Endothelial cell of umbilical vein (primary cell): ENCODE results near the gene ZPR1. TPM values are rescaled to one million over a fixed set of nuclear protein-coding genes. Genes with fewer than 3 reads are reported as not detected.

Experiments used
- BruUV-seq: library from RNA; stranded (reverse); fragments of 400-500 nt; replicated peaks from 2 replicates; lab custom pipeline; 2021; lab: Mats Ljungman, UMichigan
- CTCF ChIA-PET: fragments of 300-600, 350-600 bp; sonication (Branson Sonifier 250); formaldehyde crosslinking; loops from one replicate; lab custom pipeline; 2021; ENCODE audit warnings: antibody characterized with exemption, inconsistent platforms; lab: Charles Lee
- POLR2A ChIA-PET: fragments of 300-600, 350-600 bp; sonication (Branson Sonifier 250); formaldehyde crosslinking; loops from one replicate; lab custom pipeline; 2021; ENCODE audit warnings: antibody characterized with exemption, inconsistent platforms; lab: Charles Lee
- DNase-seq: peaks from one replicate; pipeline ENCODE4 v3.0.0-alpha.2; 2011; ENCODE audit warnings: low read depth, low spot score
- FAIRE-seq: peaks from 2 replicates; lab custom pipeline; 2011; peaks lifted over from hg19 to GRCh38; lab: Jason Lieb, UNC
- H2AFZ ChIP-seq: 2 replicates; pipeline ENCODE4 v1.6.0; 2012; ENCODE audit warnings: low read depth, low read length, control low read depth, inconsistent platforms
- H3K27ac ChIP-seq: 2 replicates; pipeline ENCODE4 v1.5.1; 2011; ENCODE audit warnings: low read depth, mild to moderate bottlenecking, control low read depth, low read length, moderate library complexity; ENCODE audit not compliant: insufficient read depth
- H3K27me3 ChIP-seq, 2 experiments: 2 replicates each; pipeline versions ENCODE4 v1.6.0 to v1.6.1; 2011; ENCODE audit warnings: low read length in 2 of 2, mixed read lengths in 1 of 2; ENCODE audit not compliant: control insufficient read depth in 2 of 2, insufficient read depth in 2 of 2
- H3K36me3 ChIP-seq, 2 experiments: 2 replicates in 1 of 2; 3 replicates in 1 of 2; pipeline ENCODE4 v1.5.1; 2011; ENCODE audit warnings: low read length in 2 of 2, mild to moderate bottlenecking in 1 of 2, moderate library complexity in 1 of 2; ENCODE audit not compliant: control insufficient read depth in 2 of 2, insufficient read depth in 2 of 2; ENCODE audit errors: extremely low read depth in 1 of 2
- H3K4me1 ChIP-seq: 3 replicates; pipeline ENCODE4 v1.5.1; 2011; ENCODE audit warnings: mild to moderate bottlenecking, low read length; ENCODE audit not compliant: control insufficient read depth, insufficient read depth; ENCODE audit errors: extremely low read depth
- H3K4me2 ChIP-seq: 2 replicates; pipeline ENCODE4 v1.6.1; 2011; ENCODE audit warnings: low read length, control low read depth, mixed read lengths; ENCODE audit not compliant: insufficient read depth
- H3K4me3 ChIP-seq, 3 experiments: fragments of 200-600 bp in 1 of 3; sonication (generic), shearing (Covaris generic) in 1 of 3; replicated peaks in 1 of 3; 2 replicates each; pipeline ENCODE4 v1.5.1; 2011 to 2016; ENCODE audit warnings: control low read depth in 3 of 3, low read length in 3 of 3, mild to moderate bottlenecking in 2 of 3, inconsistent platforms in 1 of 3, low read depth in 1 of 3, moderate library complexity in 1 of 3; ENCODE audit not compliant: insufficient read depth in 1 of 3
- H3K79me2 ChIP-seq: 2 replicates; pipeline ENCODE4 v1.6.0; 2012; ENCODE audit warnings: low read length, inconsistent platforms; ENCODE audit not compliant: control insufficient read depth, insufficient read depth
- H3K9ac ChIP-seq: replicated peaks from 2 replicates; pipeline ENCODE3; 2011; ENCODE audit warnings: low read length, control low read depth; ENCODE audit not compliant: insufficient read depth; ENCODE audit errors: extremely low read depth
- H3K9me1 ChIP-seq: replicated peaks from 3 replicates; pipeline ENCODE4 v1.6.0; 2011; ENCODE audit warnings: mild to moderate bottlenecking, low read length; ENCODE audit not compliant: control insufficient read depth, insufficient read depth; ENCODE audit errors: extremely low read depth
- H3K9me3 ChIP-seq: replicated peaks from 2 replicates; pipeline ENCODE4 v1.5.1; 2012; ENCODE audit warnings: low read length, inconsistent platforms; ENCODE audit not compliant: control insufficient read depth, insufficient read depth
- H4K20me1 ChIP-seq: replicated peaks from 2 replicates; pipeline ENCODE3; 2011; ENCODE audit warnings: mild to moderate bottlenecking, low read length; ENCODE audit not compliant: control insufficient read depth, insufficient read depth; ENCODE audit errors: extremely low read depth
- EZH2 ChIP-seq: IDR thresholded peaks from 2 replicates; pipeline ENCODE4 v1.6.1; 2012; ENCODE audit warnings: borderline replicate concordance, low read depth, mild to moderate bottlenecking, moderate library complexity, low read length, inconsistent platforms; ENCODE audit not compliant: severe bottlenecking
- FOS ChIP-seq: IDR thresholded peaks from 2 replicates; pipeline ENCODE4 v1.6.1; 2011; ENCODE audit warnings: mild to moderate bottlenecking, low read length, moderate library complexity, borderline replicate concordance; ENCODE audit not compliant: insufficient read depth
- GATA2 ChIP-seq: IDR thresholded peaks from 2 replicates; pipeline ENCODE4 v1.7.0; 2011; ENCODE audit warnings: low read depth, mild to moderate bottlenecking, moderate library complexity, mixed read lengths, low read length; ENCODE audit not compliant: insufficient read length, insufficient read depth
- JUN ChIP-seq: IDR thresholded peaks from 2 replicates; pipeline ENCODE4 v1.6.1; 2011; ENCODE audit warnings: borderline replicate concordance, low read depth; ENCODE audit not compliant: insufficient read length, insufficient read depth
- MAX ChIP-seq: IDR thresholded peaks from 2 replicates; pipeline ENCODE4 v1.6.1; 2011; ENCODE audit not compliant: insufficient read depth, insufficient read length
- MYC ChIP-seq: IDR thresholded peaks from one replicate; pipeline ENCODE4 v1.6.1; 2011; ENCODE audit warnings: mild to moderate bottlenecking, low read depth, low read length
- POLR2A ChIP-seq: IDR thresholded peaks from 2 replicates; pipeline ENCODE4 v1.6.1; 2012; ENCODE audit warnings: low read depth, mild to moderate bottlenecking, control low read depth, low read length
- POLR2AphosphoS5 ChIP-seq: IDR thresholded peaks from 2 replicates; pipeline ENCODE4 v1.6.1; 2012; ENCODE audit warnings: low read depth, mild to moderate bottlenecking, control low read depth, low read length, moderate library complexity; ENCODE audit not compliant: insufficient read depth
- dilution Hi-C: fragments of 300-500 bp; cut with MboI; formaldehyde crosslinking; loops from one replicate; pipeline ENCODE4 v1.15.0; 2019; ENCODE audit warnings: low sequenced_read_pairs; ENCODE audit not compliant: extremely low pct_ligation_motif_present
- intact Hi-C: fragments of 100-400 bp; cut with micrococcal nuclease; formaldehyde crosslinking; loops from one replicate; pipeline ENCODE4 v1.10.0; 2022
- polyA plus RNA-seq, 4 experiments: library from polyadenylated mRNA; depleted of rRNA in 3 of 4; stranded (reverse) in 3 of 4; unstranded in 1 of 4; fragments of >200 nt; gene quantifications; 2 replicates each; pipeline versions ENCODE4 v1.2.1 to v1.2.3, GENCODE V29; 2011 to 2012; ENCODE audit warnings: missing spikeins in 1 of 4
- total RNA-seq: library from RNA; stranded (reverse); gene quantifications from 2 replicates; pipeline ENCODE4 v1.2.3, GENCODE V29; 2021
- TF ChIP-seq, protein P1 (sequence below), 2 donors: IDR thresholded peaks; 1 replicate in 1 of 2; 2 replicates in 1 of 2; pipeline ENCODE4 v1.5.1; 2011; ENCODE audit warnings: low read length in 2 of 2, mild to moderate bottlenecking in 2 of 2, moderate library complexity in 2 of 2, control low read depth in 1 of 2, inconsistent platforms in 1 of 2, low read depth in 1 of 2; ENCODE audit not compliant: insufficient read depth in 1 of 2; ENCODE audit errors: extremely low read depth in 1 of 2

Gene ZPR1
- total and polyA plus RNA-seq, 2 donors (not counting 3 experiments of a cell fraction or from before 2014, with no cell fraction given) = 22.6 to 54.5 TPM

DNA sequence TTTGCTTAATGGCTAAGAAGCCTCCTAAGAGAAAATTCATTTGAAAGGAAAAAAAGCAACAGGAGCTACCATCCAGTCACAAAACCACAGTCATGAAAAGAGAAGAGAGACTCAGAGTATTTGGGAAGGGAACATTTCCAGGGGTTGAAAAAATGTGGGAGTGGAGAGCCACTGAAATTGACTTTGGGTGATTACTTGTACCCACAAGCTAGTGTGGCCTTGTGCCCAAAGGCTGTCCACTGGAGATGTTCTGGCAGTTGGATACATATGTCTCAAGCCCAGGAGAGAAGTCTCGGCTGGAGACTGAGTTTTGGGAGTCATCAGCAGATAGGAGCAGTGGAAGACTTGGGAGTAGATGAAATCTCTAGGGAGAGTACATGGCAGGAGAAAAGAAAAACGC, 7.0 kb upstream of the ZPR1 start:
- TF ChIP-seq EZH2 (no peak), POLR2A (no peak), GATA2 (no peak), MAX (no peak), JUN (no peak), POLR2AphosphoS5 (no peak), FOS (no peak), MYC (no peak)
- TF ChIP-seq, protein P1, sequence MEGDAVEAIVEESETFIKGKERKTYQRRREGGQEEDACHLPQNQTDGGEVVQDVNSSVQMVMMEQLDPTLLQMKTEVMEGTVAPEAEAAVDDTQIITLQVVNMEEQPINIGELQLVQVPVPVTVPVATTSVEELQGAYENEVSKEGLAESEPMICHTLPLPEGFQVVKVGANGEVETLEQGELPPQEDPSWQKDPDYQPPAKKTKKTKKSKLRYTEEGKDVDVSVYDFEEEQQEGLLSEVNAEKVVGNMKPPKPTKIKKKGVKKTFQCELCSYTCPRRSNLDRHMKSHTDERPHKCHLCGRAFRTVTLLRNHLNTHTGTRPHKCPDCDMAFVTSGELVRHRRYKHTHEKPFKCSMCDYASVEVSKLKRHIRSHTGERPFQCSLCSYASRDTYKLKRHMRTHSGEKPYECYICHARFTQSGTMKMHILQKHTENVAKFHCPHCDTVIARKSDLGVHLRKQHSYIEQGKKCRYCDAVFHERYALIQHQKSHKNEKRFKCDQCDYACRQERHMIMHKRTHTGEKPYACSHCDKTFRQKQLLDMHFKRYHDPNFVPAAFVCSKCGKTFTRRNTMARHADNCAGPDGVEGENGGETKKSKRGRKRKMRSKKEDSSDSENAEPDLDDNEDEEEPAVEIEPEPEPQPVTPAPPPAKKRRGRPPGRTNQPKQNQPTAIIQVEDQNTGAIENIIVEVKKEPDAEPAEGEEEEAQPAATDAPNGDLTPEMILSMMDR (IDR thresholded peaks at IDR 0.05; ENCODE audit: extremely low read depth in 1 of 2, insufficient read depth in 1 of 2, low read depth in 1 of 2, low read length in 2 of 2) = no peak
- H3K4me3 ChIP-seq = no peak overlapping the region
- BruUV-seq = no TSS peak
- dilution Hi-C loops (no loop called here), intact Hi-C loops (loop anchor here (5.0 kb wide), 1 partner anchor 72 kb away; no protein-coding TSS in a partner anchor)
- H2AFZ ChIP-seq = no peak overlapping the region
- H3K9me1 ChIP-seq = no peaks in the 10 kb centered on the region
- DNase-seq (no peak), FAIRE-seq (no peak)
- POLR2A ChIA-PET = no interaction called here
- H3K9ac ChIP-seq = no peak overlapping the region
- H3K9me3 ChIP-seq = no peaks in the 10 kb centered on the region
- H3K27ac ChIP-seq = no peak overlapping the region
- no peaks in the 10 kb centered on the region for H3K4me1 ChIP-seq
- H3K79me2 ChIP-seq = no peaks in the 10 kb centered on the region
- H4K20me1 ChIP-seq = no peaks in the 10 kb centered on the region
- CTCF ChIA-PET = interaction anchor here (1.1 kb wide), 1 partner anchor 15 kb away, joined by 3 read pairs; no protein-coding TSS in a partner anchor
- H3K27me3 ChIP-seq = peaks cover 4 to 5% of the 10 kb centered on the region in 2 experiments
- H3K4me2 ChIP-seq = no peak overlapping the region
- no peaks in the 10 kb centered on the region for H3K36me3 ChIP-seq
